SU-DHL-6 (cell line): ENCODE results near the gene TNFRSF4.

Experiments used
- CTCF ChIP-seq: fragments of 200-600 bp; sonication (generic); IDR thresholded peaks from one replicate; pipeline ENCODE4 v1.5.1; 2017; ENCODE audit warnings: antibody characterized with exemption, mild to moderate bottlenecking, low read length, moderate library complexity; ENCODE audit not compliant: insufficient read depth, poor library complexity, severe bottlenecking
- EZH2phosphoT487 ChIP-seq: fragments of 200-600 bp; sonication (generic), shearing (Covaris generic); conservative IDR thresholded peaks from 2 replicates; pipeline ENCODE4 v1.6.1; 2018; ENCODE audit warnings: mild to moderate bottlenecking, antibody characterized with exemption, low read length, moderate library complexity, mixed read lengths

GRCh38 chr1:1210726-1211540 lies 3.0 kb downstream of the TNFRSF4 start:
- no peak for TF ChIP-seq CTCF
- TF ChIP-seq EZH2phosphoT487: no peak
